ENCODE data around the gene KAT7. TPM values are rescaled to one million over a fixed set of nuclear protein-coding genes. Genes with fewer than 3 reads are reported as not detected.
"Not testable (repeated sequence)": the region's sequence is repeated elsewhere in the genome, so short reads cannot be mapped to it uniquely, and the experiment has no call there.

The KAT7 gene
- total RNA-seq, 1 donor from 2014 or later = 33.1 TPM

- H3K27me3 Mint-ChIP-seq (ENCODE audit: low read depth) = no peaks in the 10 kb centered on the region
- no peak for DNase-seq (ENCODE audit: low spot score)
- no peaks in the 10 kb centered on the region for H3K36me3 Mint-ChIP-seq (ENCODE audit: low read depth)
- H3K27ac Mint-ChIP-seq (ENCODE audit: unreplicated experiment) = no peak overlapping the region
- no peaks in the 10 kb centered on the region for H3K4me1 Mint-ChIP-seq (ENCODE audit: low read depth)
- H3K4me3 Mint-ChIP-seq (ENCODE audit: unreplicated experiment) = no peak overlapping the region
- TF ChIP-seq, protein P1, sequence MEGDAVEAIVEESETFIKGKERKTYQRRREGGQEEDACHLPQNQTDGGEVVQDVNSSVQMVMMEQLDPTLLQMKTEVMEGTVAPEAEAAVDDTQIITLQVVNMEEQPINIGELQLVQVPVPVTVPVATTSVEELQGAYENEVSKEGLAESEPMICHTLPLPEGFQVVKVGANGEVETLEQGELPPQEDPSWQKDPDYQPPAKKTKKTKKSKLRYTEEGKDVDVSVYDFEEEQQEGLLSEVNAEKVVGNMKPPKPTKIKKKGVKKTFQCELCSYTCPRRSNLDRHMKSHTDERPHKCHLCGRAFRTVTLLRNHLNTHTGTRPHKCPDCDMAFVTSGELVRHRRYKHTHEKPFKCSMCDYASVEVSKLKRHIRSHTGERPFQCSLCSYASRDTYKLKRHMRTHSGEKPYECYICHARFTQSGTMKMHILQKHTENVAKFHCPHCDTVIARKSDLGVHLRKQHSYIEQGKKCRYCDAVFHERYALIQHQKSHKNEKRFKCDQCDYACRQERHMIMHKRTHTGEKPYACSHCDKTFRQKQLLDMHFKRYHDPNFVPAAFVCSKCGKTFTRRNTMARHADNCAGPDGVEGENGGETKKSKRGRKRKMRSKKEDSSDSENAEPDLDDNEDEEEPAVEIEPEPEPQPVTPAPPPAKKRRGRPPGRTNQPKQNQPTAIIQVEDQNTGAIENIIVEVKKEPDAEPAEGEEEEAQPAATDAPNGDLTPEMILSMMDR (IDR thresholded peaks at IDR 0.05) = no peak
- H3K9me3 Mint-ChIP-seq (ENCODE audit: low read depth) = no peaks in the 10 kb centered on the region
Observed at GRCh38 chr17:49757151-49757777, 31.2 kb upstream of the KAT7 start.

DNA sequence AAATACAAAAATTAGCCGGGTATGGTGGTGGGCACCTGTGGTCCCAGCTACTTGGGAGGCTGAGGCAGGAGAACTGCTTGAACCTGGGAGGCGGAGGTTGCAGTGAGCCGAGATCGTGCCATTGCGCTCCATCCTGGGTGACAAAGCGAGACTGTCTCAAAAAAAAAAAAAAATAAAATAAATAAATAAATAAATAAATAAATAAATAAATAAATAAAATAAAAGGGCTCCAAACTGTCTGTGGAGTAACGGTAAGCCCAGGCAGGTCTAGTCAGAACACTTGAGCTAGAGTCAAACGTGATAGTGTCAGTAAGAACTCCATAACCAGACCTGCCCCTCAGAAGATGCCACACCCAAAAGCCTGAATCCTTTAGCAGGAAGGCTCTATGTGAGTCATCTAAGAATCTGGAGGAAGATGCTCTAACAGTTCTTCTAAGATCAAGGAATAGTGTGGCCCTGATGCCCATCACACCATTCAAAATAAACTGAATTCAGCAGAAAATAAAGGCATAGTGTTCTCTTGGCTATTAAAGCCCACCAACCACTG lies 29.9 kb upstream of the KAT7 start:
- H3K27ac Mint-ChIP-seq (ENCODE audit: unreplicated experiment); H3K4me3 Mint-ChIP-seq (ENCODE audit: unreplicated experiment); H3K4me1 Mint-ChIP-seq (ENCODE audit: low read depth); H3K27me3 Mint-ChIP-seq (ENCODE audit: low read depth); H3K36me3 Mint-ChIP-seq (ENCODE audit: low read depth); H3K9me3 Mint-ChIP-seq (ENCODE audit: low read depth); DNase-seq (ENCODE audit: low spot score): not testable (repeated sequence)

GRCh38 chr17:49759203-49759602 lies 29.3 kb upstream of the KAT7 start:
- no peak overlapping the region for H3K4me3 Mint-ChIP-seq (ENCODE audit: unreplicated experiment)
- TF ChIP-seq, protein P1 (IDR thresholded peaks at IDR 0.05) = no peak
- H3K9me3 Mint-ChIP-seq (ENCODE audit: low read depth) = no peaks in the 10 kb centered on the region
- no peaks in the 10 kb centered on the region for H3K27me3 Mint-ChIP-seq (ENCODE audit: low read depth)
- H3K4me1 Mint-ChIP-seq (ENCODE audit: low read depth) = peaks cover 7% of the 10 kb centered on the region
- H3K27ac Mint-ChIP-seq (ENCODE audit: unreplicated experiment) = no peak overlapping the region
- no peaks in the 10 kb centered on the region for H3K36me3 Mint-ChIP-seq (ENCODE audit: low read depth)
- DNase-seq (ENCODE audit: low spot score) = no peak

GRCh38 chr17:49760296-49760695 lies 28.2 kb upstream of the KAT7 start:
- TF ChIP-seq, protein P1 (IDR thresholded peaks at IDR 0.05) = no peak
- Mint-ChIP-seq H3K27me3 (ENCODE audit: low read depth) (no peaks in the 10 kb centered on the region), H3K4me3 (ENCODE audit: unreplicated experiment) (no peak overlapping the region), H3K27ac (ENCODE audit: unreplicated experiment) (no peak overlapping the region), H3K4me1 (ENCODE audit: low read depth) (peaks cover 13% of the 10 kb centered on the region), H3K9me3 (ENCODE audit: low read depth) (no peaks in the 10 kb centered on the region), H3K36me3 (ENCODE audit: low read depth) (no peaks in the 10 kb centered on the region)
- DNase-seq (ENCODE audit: low spot score) = no peak

GRCh38 chr17:49760932-49761558 lies 27.4 kb upstream of the KAT7 start:
- Mint-ChIP-seq H3K4me3 (ENCODE audit: unreplicated experiment) (no peak overlapping the region), H3K36me3 (ENCODE audit: low read depth) (no peaks in the 10 kb centered on the region), H3K4me1 (ENCODE audit: low read depth) (peaks cover 13% of the 10 kb centered on the region)

More at GRCh38 chr17:49760932-49761558, 27.4 kb upstream of the KAT7 start:
- no peak overlapping the region for H3K27ac Mint-ChIP-seq (ENCODE audit: unreplicated experiment)
- H3K9me3 Mint-ChIP-seq (ENCODE audit: low read depth) = no peaks in the 10 kb centered on the region
- TF ChIP-seq, protein P1 (IDR thresholded peaks at IDR 0.05) = no peak
- DNase-seq (ENCODE audit: low spot score) = no peak
- peaks cover 4% of the 10 kb centered on the region for H3K27me3 Mint-ChIP-seq (ENCODE audit: low read depth)
